ENCODE data around the gene JUND. TPM values are rescaled to one million over a fixed set of nuclear protein-coding genes. Genes with fewer than 3 reads are reported as not detected.

Gene JUND
- total RNA-seq, 2 experiments from 2014 or later, result 339 to 357 TPM

DNA sequence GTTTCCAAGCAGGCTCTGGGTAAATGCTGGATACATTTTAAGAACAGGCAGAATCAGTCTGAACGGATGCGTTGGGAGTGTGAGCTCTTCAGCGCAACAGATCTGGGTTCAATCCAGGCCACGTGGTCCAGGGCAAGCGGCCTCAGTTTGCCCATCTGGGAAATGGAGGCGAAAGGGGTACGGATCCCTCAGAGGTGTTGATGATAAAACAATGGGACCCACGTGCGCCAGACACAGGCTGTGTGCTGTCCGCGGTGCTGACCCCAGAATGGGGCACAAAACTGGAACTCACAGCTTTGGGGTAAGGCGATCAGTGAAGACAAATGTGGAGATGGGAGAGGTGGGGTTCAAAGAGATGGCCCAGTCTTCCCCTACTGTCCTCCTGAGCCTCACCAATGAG is 42.1 kb downstream of the JUND start:
- CTCF ChIA-PET, result interaction anchor here (0.5 to 0.9 kb wide), 2 partner anchors 15 to 110 kb away, joined by 3 read pairs; no protein-coding TSS in a partner anchor
- POLR2A ChIA-PET, result no interaction called here

DNA sequence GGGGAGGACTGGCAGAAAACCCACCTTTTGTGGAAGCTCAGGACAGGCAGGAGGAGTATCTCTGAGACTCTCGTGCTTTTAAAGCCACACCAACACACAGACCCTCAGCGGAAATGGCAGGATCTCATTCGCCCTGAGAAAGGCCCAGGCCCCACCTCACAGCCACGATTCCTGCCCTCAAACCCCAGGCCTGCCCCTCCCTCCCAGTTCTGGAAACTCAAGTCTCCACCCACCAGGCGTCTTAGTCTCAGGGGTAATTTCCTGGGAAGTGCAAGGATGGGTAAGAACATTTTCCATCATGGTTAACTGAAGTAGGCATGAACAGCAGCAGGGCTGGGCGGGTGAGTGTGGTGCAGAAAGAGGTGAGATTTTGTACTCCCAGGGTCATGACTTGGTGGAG is 47.2 kb downstream of the JUND start:
- POLR2A ChIA-PET, result no interaction called here
- CTCF ChIA-PET, result no interaction called here

DNA sequence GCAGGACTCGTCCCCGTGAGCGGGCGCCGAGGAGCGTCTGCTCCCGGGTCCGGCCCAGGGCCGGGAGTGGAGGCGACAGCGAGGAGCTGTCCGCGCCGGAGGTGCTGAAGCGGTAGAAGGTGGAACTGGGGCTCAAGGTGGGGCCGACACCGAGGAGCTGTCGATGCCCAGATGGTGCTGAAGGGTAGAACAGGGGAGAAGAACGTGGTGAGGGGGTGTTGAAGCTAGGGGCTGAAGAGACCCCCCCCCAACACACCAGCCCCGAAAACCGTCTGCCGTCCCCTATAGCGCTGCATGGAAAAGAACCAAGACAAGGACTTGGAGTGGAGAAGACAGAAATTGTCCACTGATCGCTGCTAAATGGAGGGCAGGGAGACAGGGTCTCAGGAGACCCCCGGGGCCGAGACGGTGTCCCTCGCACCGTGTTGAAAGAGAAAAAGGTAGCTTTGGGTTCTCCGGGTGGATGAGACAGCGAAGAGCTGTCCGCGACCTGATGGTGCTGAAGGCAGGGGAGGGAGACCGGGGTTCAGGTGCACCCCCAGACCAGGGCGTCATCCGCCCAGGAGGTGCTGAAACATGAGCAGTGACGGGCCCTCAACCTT is 48.1 kb downstream of the JUND start:
- CTCF ChIA-PET, result interaction anchor here (1.0 kb wide), 1 partner anchor 12 kb away, joined by 3 read pairs; no protein-coding TSS in a partner anchor
- POLR2A ChIA-PET, result no interaction called here

DNA sequence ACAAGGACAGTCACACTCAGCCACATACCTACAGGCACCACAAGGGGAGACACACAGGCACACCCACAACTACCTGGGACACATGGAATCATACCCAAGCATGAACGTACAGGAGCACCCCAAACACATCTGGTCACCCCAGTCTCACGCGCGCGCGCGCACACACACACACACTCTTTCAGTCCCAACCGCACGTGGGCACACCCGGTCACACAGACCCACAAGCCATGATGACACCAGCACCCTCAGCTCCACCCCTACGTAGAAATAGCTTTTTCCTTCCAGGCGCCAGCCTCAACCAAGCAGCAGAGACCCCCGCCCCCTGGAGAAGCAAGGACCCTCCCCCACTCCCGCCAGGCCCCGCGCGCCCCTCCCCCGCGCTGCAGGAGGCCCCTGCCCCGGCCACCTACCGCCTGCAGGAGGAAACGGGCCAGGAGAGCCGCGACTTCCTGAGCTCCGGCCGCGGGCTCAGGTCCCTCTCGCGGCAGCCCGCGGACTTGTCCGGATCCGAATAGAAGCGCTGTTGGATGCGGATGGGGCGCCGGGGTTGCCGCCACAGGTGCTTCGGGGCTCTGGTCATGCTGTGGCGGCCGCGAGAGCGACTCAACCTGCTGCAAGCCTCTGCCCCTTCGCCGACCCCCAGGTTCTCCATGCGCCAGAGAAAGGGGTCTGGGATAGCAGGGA is 48.7 kb downstream of the JUND start:
- CTCF ChIA-PET, result interaction anchor here (1.0 to 2.8 kb wide), 4 partner anchors 13 to 31 kb away, joined by 3 to 10 read pairs (median 3); no protein-coding TSS in a partner anchor
- POLR2A ChIA-PET, result no interaction called here

DNA sequence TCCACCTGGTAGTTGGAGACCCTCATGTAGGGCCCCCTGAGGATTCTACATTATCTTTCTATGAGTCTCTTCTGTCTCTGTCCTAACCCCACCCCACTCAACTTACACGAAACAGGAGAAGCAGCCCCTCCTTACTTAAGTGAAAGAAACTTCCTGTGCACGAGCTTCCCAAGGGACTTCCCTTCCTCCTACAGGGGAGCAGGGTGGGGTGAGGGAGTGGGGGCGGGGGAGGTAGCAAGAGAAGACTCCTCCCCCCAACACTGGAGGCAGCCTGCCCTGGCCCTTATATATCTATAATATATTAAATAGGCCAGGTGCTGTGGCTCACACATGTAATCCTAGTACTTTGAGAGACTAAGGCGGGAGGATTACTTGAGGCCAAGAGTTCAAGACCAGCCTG is 49.6 kb downstream of the JUND start:
- ChIA-PET CTCF (interaction anchor here (1.3 to 2.8 kb wide), 4 partner anchors 13 to 157 kb away, joined by 3 to 10 read pairs (median 4); no protein-coding TSS in a partner anchor), POLR2A (no interaction called here)

DNA sequence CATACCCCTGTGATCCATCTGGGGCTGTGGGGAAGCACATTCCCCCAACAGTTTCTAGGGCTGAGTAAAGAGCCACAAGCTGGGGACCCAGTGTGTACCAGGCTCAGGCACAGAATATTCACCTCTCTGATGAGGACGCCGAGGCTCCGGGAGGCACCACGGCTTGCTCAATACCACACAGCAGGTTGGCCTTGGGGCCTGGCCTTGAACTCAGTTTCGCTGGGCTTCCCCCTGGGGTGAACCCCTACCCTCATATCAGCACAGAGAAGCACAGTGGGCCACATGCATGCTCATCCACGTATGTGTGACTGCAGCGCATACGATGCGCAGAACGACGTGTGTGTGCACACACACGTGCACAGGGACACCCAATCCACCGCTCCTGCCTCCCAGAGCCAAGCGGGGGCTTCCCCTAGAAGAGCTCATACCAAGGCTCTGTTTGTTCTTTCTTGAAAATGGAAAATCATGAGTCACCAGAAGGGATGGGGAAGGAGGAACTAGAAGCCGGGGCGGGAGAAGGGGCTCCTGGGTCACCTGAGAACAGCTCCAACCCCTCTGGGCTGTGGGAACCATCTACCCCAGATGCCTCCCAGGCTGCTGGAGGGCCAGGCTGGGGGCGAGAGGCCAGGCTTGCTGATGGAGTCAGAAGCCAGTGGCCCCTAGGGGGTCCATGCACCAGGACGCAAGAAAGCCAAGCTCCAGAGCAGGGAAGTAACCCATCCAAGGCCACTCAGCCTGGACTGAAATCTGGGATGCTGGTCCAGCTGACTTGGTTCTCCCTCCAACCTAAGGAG is 50.3 kb downstream of the JUND start:
- CTCF ChIA-PET, result interaction anchor here (0.6 to 2.8 kb wide), 10 partner anchors 11 to 891 kb away, joined by 3 to 10 read pairs (median 3); a partner anchor contains a TSS
- POLR2A ChIA-PET, result no interaction called here

DNA sequence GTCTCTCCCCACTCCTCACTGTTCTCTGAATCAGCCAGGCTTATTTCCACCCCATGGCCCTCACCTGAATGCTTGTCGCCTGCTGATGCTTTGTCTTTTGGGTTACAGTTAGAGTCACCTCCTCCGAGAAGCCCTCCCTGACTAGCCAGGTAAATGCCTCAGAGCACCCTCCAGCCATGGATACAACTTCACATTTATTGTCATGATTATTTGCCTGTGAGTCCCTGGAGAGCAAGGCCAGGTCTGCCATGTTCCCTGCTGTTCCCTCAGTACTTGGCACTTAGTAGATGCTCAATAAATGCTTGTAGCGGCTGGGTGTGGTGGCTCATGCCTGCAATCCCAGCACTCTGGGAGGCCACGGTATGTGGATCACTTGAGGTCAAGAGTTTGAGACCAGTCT is 51.5 kb downstream of the JUND start:
- ChIA-PET CTCF (interaction anchor here (0.9 to 2.8 kb wide), 6 partner anchors 10 to 77 kb away, joined by 3 to 10 read pairs (median 4); a partner anchor contains a TSS), POLR2A (no interaction called here)

Other genes starting within 250 kb of the JUND start
- 10 to 100 TPM; 18.7 to 22.0 TPM for gene IL12RB1, start 194.7 kb downstream of the JUND start, total RNA-seq
- gene MAST3, start 183.8 kb downstream of the JUND start, total RNA-seq, result 10 to 100 TPM; 15.5 to 16.2 TPM
- 10 to 100 TPM; 18.6 to 19.5 TPM for gene PIK3R2, start 128.5 kb downstream of the JUND start, total RNA-seq
- gene IFI30, start 107.8 kb downstream of the JUND start, total RNA-seq, result 10 to 100 TPM; 22.5 to 24.6 TPM
- gene MPV17L2, start 88.4 kb downstream of the JUND start, total RNA-seq, result 10 to 100 TPM; 20.4 to 21.6 TPM
- gene RAB3A, start 77.6 kb downstream of the JUND start, total RNA-seq, result 1 to 10 TPM; 6.3 to 6.5 TPM
- not detected for gene PDE4C, start 55.2 kb downstream of the JUND start, total RNA-seq
- under 1 TPM; 0.40 to 0.59 TPM for gene IQCN, start 7.2 kb downstream of the JUND start, total RNA-seq
- gene LSM4, start 41.5 kb upstream of the JUND start, total RNA-seq, result 100 to 1,000 TPM; 385 to 395 TPM
- gene PGPEP1, start 59.0 kb upstream of the JUND start, total RNA-seq, result 10 to 100 TPM; 27.5 to 28.4 TPM
- gene GDF15, start 104.5 kb upstream of the JUND start, total RNA-seq, result not detected
- gene LRRC25, start 116.0 kb upstream of the JUND start, total RNA-seq, result not detected
- gene SSBP4, start 137.8 kb upstream of the JUND start, total RNA-seq, result 100 to 1,000 TPM; 151 to 158 TPM
- 10 to 100 TPM; 22.8 to 23.7 TPM for gene ISYNA1, start 156.5 kb upstream of the JUND start, total RNA-seq
- gene ELL, start 240.4 kb upstream of the JUND start, total RNA-seq, result 10 to 100 TPM; 22.6 to 24.3 TPM

Data from activated CD8-positive, alpha-beta memory T cell treated with anti-CD3 and anti-CD28 coated beads for 36 hours (primary cell).